GM20431 (cell line): Measurements from ENCODE around the gene AKR1C1.
"Not testable (repeated sequence)": the region's sequence is repeated elsewhere in the genome, so short reads cannot be mapped to it uniquely, and the experiment has no call there.

ENCODE experiments used
- in situ Hi-C: fragments of 300-500 bp; cut with MseI, MboI; formaldehyde crosslinking; loops from one replicate; pipeline ENCODE4 v1.15.0; 2020; ENCODE audit warnings: low sequenced_read_pairs; ENCODE audit not compliant: unreplicated experiment

AKR1C1 gene

GRCh38 chr10:5013385-5013784, 50.2 kb downstream of the AKR1C1 start:
- in situ Hi-C loops, result no loop called here

- in situ Hi-C loops, result not testable (repeated sequence)
Measured at GRCh38 chr10:5014200-5014910, 51.1 kb downstream of the AKR1C1 start.

GRCh38 chr10:5014936-5015335, 51.7 kb downstream of the AKR1C1 start:
- in situ Hi-C loops, result no loop called here

GRCh38 chr10:5018134-5018533, 54.9 kb downstream of the AKR1C1 start:
- in situ Hi-C loops, result no loop called here

- in situ Hi-C loops, result not testable (repeated sequence)
Measured at GRCh38 chr10:5018671-5019277, 55.6 kb downstream of the AKR1C1 start.

- in situ Hi-C loops, result not testable (repeated sequence)
Measured at GRCh38 chr10:5019770-5020612, 56.8 kb downstream of the AKR1C1 start.

GRCh38 chr10:5021624-5022290, 58.5 kb downstream of the AKR1C1 start:
- in situ Hi-C loops, result not testable (repeated sequence)

GRCh38 chr10:5023177-5023805, 60.1 kb downstream of the AKR1C1 start:
- in situ Hi-C loops, result no loop called here

- in situ Hi-C loops, result not testable (repeated sequence)
Measured at GRCh38 chr10:5025461-5025881, 62.3 kb downstream of the AKR1C1 start.

- in situ Hi-C loops, result no loop called here
Measured at GRCh38 chr10:5030989-5031388, 67.8 kb downstream of the AKR1C1 start.

- in situ Hi-C loops, result not testable (repeated sequence)
Measured at GRCh38 chr10:5031588-5031987, 68.4 kb downstream of the AKR1C1 start.

GRCh38 chr10:5032444-5032843, 69.2 kb downstream of the AKR1C1 start:
- in situ Hi-C loops, result not testable (repeated sequence)
